GM18858 (cell line): ENCODE data around the gene AFAP1.

Experiments
- ATAC-seq: cut with Tn5 transposase; IDR thresholded peaks from one replicate; pipeline ENCODE4 v1.9.1; 2021; ENCODE audit not compliant: unreplicated experiment

The AFAP1 gene

DNA sequence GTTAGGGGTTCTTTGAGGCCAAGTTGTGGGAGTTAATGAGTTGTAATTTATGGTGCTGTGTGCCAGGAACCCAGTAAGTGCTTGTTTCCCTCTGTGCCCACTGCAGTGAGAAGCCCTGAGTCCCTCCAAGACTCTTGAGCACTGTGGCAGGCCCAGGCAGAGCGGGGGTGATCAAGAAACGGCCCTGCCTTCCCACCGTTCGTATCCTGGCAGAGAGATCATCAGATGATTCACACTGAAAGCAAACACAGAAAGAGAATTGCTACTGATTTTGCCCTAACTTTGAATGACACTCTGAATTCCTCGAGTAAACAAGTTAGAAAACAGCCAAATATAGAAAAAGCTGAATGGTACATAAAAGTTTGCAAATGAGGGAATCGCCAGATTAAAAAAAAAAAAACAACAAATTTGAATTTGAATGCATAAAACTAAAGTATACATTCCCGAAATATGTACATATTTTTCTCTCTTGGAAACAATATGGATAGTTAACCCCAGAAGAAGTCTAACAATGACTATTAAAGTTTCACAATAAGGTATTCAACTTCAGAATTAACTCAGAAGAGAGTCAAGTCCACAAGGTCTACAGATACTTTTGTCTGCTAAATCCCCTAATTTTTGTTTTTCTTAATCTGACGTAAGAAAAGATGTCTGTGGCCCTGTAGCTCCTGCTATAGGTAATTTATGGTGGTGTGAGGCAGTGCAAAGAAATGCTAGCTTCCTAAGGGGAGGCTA, 71.8 kb downstream of the AFAP1 start:
- ATAC-seq: no peak

DNA sequence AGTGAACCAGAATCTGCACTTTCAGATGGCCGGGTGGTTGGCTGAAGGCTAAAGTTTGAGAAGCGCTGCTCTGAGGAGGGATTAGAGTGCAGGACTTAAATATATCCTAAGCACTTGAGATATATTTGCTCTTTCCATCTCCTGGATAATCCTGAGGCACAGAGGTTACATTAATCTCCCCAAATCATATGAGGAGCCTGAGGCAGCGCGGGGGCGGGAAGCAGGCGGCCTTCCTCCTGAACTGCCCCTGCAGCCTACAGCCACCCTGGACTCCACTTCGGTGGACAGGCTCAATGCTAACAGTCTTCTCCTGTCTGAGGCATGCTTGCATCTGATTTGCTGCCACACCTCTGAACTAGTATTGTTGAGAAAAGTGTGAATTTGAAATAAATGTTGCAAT, 72.5 kb downstream of the AFAP1 start:
- no peak for ATAC-seq

DNA sequence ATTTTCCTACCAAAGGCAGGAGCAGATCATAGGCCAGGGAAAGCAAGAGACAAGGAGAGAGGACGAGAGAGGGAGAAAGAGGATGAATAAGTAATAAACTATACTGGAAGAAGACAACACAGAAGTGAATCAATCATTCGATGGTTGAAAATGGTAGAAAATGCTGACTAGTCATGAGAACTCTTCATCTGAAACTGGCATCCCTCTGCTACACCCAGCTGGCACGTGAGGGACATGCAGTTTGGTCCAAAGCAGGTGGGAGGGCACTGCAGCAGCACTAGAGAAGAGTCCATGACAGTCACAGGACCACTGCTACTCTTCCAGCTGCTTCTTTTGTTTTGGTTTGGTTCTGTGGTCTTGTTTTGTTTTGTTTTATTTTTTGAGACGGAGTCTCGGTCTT, 74.1 kb downstream of the AFAP1 start:
- no peak for ATAC-seq

GRCh38 chr4:7864685-7865084, 75.0 kb downstream of the AFAP1 start:
- no peak for ATAC-seq

- ATAC-seq: no peak
These were observed 75.6 kb downstream of the AFAP1 start for GRCh38 chr4:7863911-7864681.

DNA sequence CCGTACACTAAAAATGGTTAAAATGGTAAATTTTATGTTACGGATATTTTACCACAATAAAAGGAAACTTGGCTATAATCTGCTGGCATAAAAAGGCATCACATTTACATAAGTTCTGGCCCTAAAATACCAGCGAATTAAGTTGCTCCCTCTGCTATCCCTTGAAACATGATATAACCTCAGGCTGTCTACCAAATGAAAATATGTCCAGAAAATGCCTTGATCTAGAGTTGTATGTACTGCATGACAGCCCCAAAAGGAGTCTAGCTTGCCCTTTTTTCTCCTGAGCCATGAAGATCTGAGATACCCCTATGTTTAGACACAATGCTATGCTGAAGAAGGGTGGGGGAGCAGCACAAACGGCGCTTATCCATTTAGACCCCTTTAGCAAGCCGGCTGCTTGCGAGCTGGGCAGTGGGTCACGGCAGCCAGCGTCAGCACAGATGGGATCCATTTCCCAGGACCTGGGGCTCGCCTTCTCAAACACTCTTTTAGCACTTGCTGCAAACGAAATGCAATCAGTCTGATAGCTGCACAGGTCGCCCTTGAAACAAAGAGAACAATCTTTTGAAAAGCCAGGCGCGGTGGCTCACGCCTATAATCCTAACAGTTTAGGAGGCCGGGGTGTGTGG, 77.0 kb downstream of the AFAP1 start:
- no peak for ATAC-seq

- no peak for ATAC-seq
These were observed 78.2 kb downstream of the AFAP1 start for GRCh38 chr4:7861440-7861881.

DNA sequence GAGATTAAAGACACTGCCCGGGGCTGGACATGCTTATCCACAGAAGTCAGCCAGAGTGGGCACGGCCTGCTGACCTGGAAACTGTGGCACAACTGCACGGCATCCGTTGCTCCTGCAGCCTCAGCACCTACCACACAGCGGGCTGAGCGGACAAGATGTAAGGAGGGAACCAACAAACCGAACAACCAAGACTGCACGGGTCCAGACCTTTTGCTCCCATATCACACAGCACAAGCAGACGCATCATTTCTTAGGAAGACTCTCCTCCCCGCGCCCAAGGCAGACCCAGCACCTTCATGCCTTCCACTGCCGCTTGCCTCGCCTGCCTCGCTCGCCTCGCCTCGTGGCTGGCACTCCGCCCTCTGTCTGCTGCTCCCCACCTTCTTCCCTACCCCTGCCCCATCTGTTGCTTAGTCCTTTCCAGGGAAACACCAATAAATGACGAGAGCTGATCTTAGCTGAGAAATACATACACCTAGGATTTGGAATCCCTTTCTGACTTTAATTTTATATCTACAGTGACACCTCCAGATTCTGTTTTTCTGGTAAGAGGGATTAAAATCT, 79.0 kb downstream of the AFAP1 start:
- no peak for ATAC-seq

- no peak for ATAC-seq
These were observed 80.3 kb downstream of the AFAP1 start for GRCh38 chr4:7859326-7859725.

GRCh38 chr4:7858498-7858897, 81.2 kb downstream of the AFAP1 start:
- ATAC-seq: no peak

DNA sequence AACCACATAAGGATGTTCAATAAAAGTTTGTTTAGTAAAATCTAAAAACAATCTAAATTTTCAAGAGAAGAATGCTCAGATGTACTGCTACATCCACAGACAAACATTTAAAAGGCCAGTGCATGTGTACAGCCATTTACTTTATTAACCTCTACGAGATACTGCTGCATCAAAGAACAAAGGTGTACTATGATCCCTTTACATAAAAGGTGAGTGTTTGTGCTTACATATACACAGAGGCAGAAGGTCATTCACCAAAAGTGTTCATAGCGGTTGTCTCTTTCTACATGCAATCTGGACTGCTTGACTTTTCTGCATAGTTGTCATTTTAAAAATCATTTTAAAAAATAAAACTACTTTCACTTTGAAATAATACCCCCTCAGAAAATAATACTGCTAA, 81.7 kb downstream of the AFAP1 start:
- no peak for ATAC-seq

GRCh38 chr4:7857238-7857701, 82.4 kb downstream of the AFAP1 start:
- no peak for ATAC-seq

- ATAC-seq: no peak
These were observed 83.9 kb downstream of the AFAP1 start for GRCh38 chr4:7855731-7856130.

DNA sequence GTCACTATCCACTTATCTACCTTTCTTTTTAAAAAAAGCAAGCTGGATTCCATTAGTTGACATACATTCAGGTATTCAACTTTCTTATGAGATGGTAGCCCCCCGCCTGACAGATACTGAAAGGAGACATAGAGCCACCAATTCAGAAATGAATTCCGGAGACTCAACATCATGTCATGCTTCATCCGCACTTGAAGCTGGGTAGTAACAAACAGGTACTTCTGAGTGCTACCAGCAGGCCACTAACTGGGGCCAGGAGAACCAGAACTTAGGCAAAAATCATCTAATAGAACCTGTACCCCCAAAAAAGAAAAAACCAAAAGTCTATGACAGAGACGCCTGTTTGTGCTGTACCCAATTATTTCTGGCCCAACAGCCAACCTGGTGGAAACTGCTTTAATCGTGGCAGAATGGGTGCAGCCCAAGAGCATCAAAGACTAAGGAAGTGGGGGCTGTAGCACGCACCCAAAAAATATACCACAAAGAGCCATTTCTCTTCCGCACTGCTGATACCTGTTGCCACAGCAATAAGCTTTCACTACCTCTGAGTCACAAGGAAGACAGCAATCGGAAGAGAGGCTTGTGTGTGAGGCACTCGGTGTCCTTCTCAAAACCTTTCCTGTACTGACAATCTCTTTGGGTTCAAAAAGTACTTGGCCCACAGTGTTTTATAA, 84.8 kb downstream of the AFAP1 start:
- ATAC-seq: no peak

- ATAC-seq: no peak
These were observed 85.4 kb downstream of the AFAP1 start for GRCh38 chr4:7854216-7854615.

DNA sequence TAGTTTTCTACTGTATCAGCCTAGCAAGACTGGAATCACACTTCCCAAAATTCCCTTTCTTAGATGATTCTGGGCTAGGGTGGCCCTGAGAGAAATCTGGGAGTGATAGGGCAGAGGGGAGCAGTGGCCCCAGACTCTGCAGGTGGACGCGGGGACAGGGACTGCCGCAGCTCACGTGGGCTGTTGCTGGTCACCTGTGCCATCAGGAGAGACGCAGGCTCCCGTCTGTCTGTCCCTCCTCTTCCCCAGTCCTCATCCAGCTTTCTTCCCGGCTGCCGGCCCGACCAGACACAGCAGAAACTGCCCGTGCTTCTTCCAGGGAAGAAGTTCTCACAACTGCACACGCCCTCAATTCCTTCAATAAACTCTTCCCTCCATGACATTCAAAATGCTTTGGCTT, 86.4 kb downstream of the AFAP1 start:
- ATAC-seq: no peak

GRCh38 chr4:7852568-7853185, 87.0 kb downstream of the AFAP1 start:
- no peak for ATAC-seq

- no peak for ATAC-seq
These were observed 89.2 kb downstream of the AFAP1 start for GRCh38 chr4:7850489-7850888.

GRCh38 chr4:7847206-7847605, 92.5 kb downstream of the AFAP1 start:
- no peak for ATAC-seq

DNA sequence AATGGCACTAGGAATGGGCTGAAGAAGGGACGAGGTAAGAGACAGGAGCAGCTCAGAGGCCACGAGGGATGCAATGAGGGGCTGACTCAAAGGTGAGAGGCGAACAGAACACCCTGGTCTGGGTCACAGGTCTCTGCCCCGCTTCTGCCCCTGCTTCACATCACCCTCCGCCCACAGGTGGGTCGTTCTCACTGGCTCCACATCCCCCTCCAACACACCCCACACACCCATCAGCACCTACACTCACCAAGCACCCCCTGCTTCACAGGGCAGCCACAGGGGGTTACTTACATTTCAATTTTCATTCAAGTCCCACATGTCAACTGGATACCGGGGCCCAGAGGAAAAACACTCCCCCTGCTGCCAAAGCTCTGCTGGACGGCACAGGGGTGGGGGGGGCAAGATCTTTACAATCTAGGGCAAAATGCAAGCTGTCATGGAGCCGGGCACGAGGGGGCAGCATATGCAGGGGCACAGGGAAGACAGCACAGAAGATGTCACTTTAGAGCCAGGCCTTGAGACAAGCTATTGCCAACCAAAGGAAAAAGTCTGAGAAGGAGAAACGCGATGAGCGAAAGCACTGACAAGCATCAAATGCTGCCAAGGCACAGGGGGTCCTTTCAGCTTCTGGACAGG, 94.0 kb downstream of the AFAP1 start:
- ATAC-seq: no peak
